Left renal cortex interstitium (tissue), 4 donors: ENCODE measurements around the gene DOLPP1. TPM values are rescaled to one million over a fixed set of nuclear protein-coding genes. Genes with fewer than 3 reads are reported as not detected.
A peak's percentile ranks its signal among the peaks of the same experiment; 100 is the strongest.
"Not testable (repeated sequence)": the region's sequence is repeated elsewhere in the genome, so short reads cannot be mapped to it uniquely, and the experiment has no call there.

ENCODE experiments used
- DNase-seq, 4 donors: peaks; one replicate each; pipeline ENCODE4 v3.0.0-alpha.2; 2013; ENCODE audit warnings: low read depth in 4 of 4, low spot score in 2 of 4, missing footprints in 1 of 4
- polyA plus RNA-seq, 4 donors: library from polyadenylated mRNA; unstranded; fragments of 120-200 nt; gene quantifications; one replicate each; pipeline ENCODE4 v1.2.1, GENCODE V29; 2013; ENCODE audit not compliant: insufficient read length in 4 of 4

DOLPP1 gene
- polyA plus RNA-seq, 4 donors: 19.1 to 25.4 (median 21.9) TPM

GRCh38 chr9:129109952-129110739 is 29.2 kb downstream of the DOLPP1 start:
- DNase-seq: no peak

GRCh38 chr9:129110740-129111527 is 30.0 kb downstream of the DOLPP1 start, which contains the start of the genes CRAT and PTPA:
TSS of gene CRAT (minus strand) at chr9:129110793. CDS start at chr9:129110509, 284 bp downstream.
TSS of gene PTPA (plus strand) at chr9:129111415. CDS start at chr9:129111601, 186 bp downstream.
- peak; percentile 82 to 88 (median 85) for DNase-seq

GRCh38 chr9:129111528-129112151 is 30.7 kb downstream of the DOLPP1 start:
- no peak for DNase-seq

- not testable (repeated sequence) for DNase-seq
Measured at GRCh38 chr9:129112526-129112925, 31.6 kb downstream of the DOLPP1 start.

- no peak for DNase-seq
Measured at GRCh38 chr9:129113645-129114304, 32.9 kb downstream of the DOLPP1 start.

- DNase-seq: no peak
Measured at GRCh38 chr9:129118799-129119198, 37.9 kb downstream of the DOLPP1 start.

GRCh38 chr9:129121483-129121882 is 40.6 kb downstream of the DOLPP1 start:
- DNase-seq: no peak

GRCh38 chr9:129122133-129122532 is 41.2 kb downstream of the DOLPP1 start:
- DNase-seq: no peak

- not testable (repeated sequence) for DNase-seq
Measured at GRCh38 chr9:129122976-129123375, 42.1 kb downstream of the DOLPP1 start.

GRCh38 chr9:129124506-129125069 is 43.7 kb downstream of the DOLPP1 start:
- DNase-seq: no peak

GRCh38 chr9:129125478-129125877 is 44.6 kb downstream of the DOLPP1 start:
- no peak for DNase-seq

- DNase-seq: no peak
Measured at GRCh38 chr9:129126749-129127618, 46.1 kb downstream of the DOLPP1 start.

GRCh38 chr9:129128689-129129088 is 47.8 kb downstream of the DOLPP1 start:
- DNase-seq: no peak

GRCh38 chr9:129130271-129130670 is 49.4 kb downstream of the DOLPP1 start:
- DNase-seq: not testable (repeated sequence)

GRCh38 chr9:129130791-129131190 is 49.9 kb downstream of the DOLPP1 start:
- no peak for DNase-seq

GRCh38 chr9:129131300-129132145 is 50.6 kb downstream of the DOLPP1 start:
- no peak for DNase-seq

- no peak for DNase-seq
Measured at GRCh38 chr9:129133082-129133481, 52.2 kb downstream of the DOLPP1 start.

GRCh38 chr9:129135476-129135875 is 54.6 kb downstream of the DOLPP1 start:
- no peak for DNase-seq
